Endothelial cell of umbilical vein (primary cell): ENCODE measurements around the gene OTUD6A. TPM values are rescaled to one million over a fixed set of nuclear protein-coding genes. Genes with fewer than 3 reads are reported as not detected.

Experiments
- BruUV-seq: library from RNA; stranded (reverse); fragments of 400-500 nt; replicated peaks from 2 replicates; lab custom pipeline; 2021; lab: Mats Ljungman, UMichigan
- CTCF ChIA-PET: fragments of 300-600, 350-600 bp; sonication (Branson Sonifier 250); formaldehyde crosslinking; loops from one replicate; lab custom pipeline; 2021; ENCODE audit warnings: antibody characterized with exemption, inconsistent platforms; lab: Charles Lee
- POLR2A ChIA-PET: fragments of 300-600, 350-600 bp; sonication (Branson Sonifier 250); formaldehyde crosslinking; loops from one replicate; lab custom pipeline; 2021; ENCODE audit warnings: antibody characterized with exemption, inconsistent platforms; lab: Charles Lee
- DNase-seq: peaks from one replicate; pipeline ENCODE4 v3.0.0-alpha.2; 2011; ENCODE audit warnings: low read depth, low spot score
- FAIRE-seq: peaks from 2 replicates; lab custom pipeline; 2011; peaks lifted over from hg19 to GRCh38; lab: Jason Lieb, UNC
- H2AFZ ChIP-seq: 2 replicates; pipeline ENCODE4 v1.6.0; 2012; ENCODE audit warnings: low read depth, low read length, control low read depth, inconsistent platforms
- H3K27ac ChIP-seq: 2 replicates; pipeline ENCODE4 v1.5.1; 2011; ENCODE audit warnings: low read depth, mild to moderate bottlenecking, control low read depth, low read length, moderate library complexity; ENCODE audit not compliant: insufficient read depth
- H3K27me3 ChIP-seq, 2 experiments: 2 replicates each; pipeline versions ENCODE4 v1.6.0 to v1.6.1; 2011; ENCODE audit warnings: low read length in 2 of 2, mixed read lengths in 1 of 2; ENCODE audit not compliant: control insufficient read depth in 2 of 2, insufficient read depth in 2 of 2
- H3K36me3 ChIP-seq, 2 experiments: 2 replicates in 1 of 2; 3 replicates in 1 of 2; pipeline ENCODE4 v1.5.1; 2011; ENCODE audit warnings: low read length in 2 of 2, mild to moderate bottlenecking in 1 of 2, moderate library complexity in 1 of 2; ENCODE audit not compliant: control insufficient read depth in 2 of 2, insufficient read depth in 2 of 2; ENCODE audit errors: extremely low read depth in 1 of 2
- H3K4me1 ChIP-seq: 3 replicates; pipeline ENCODE4 v1.5.1; 2011; ENCODE audit warnings: mild to moderate bottlenecking, low read length; ENCODE audit not compliant: control insufficient read depth, insufficient read depth; ENCODE audit errors: extremely low read depth
- H3K4me2 ChIP-seq: 2 replicates; pipeline ENCODE4 v1.6.1; 2011; ENCODE audit warnings: low read length, control low read depth, mixed read lengths; ENCODE audit not compliant: insufficient read depth
- H3K4me3 ChIP-seq, 3 experiments: fragments of 200-600 bp in 1 of 3; sonication (generic), shearing (Covaris generic) in 1 of 3; replicated peaks in 1 of 3; 2 replicates each; pipeline ENCODE4 v1.5.1; 2011 to 2016; ENCODE audit warnings: control low read depth in 3 of 3, low read length in 3 of 3, mild to moderate bottlenecking in 2 of 3, inconsistent platforms in 1 of 3, low read depth in 1 of 3, moderate library complexity in 1 of 3; ENCODE audit not compliant: insufficient read depth in 1 of 3
- H3K79me2 ChIP-seq: 2 replicates; pipeline ENCODE4 v1.6.0; 2012; ENCODE audit warnings: low read length, inconsistent platforms; ENCODE audit not compliant: control insufficient read depth, insufficient read depth
- H3K9ac ChIP-seq: replicated peaks from 2 replicates; pipeline ENCODE3; 2011; ENCODE audit warnings: low read length, control low read depth; ENCODE audit not compliant: insufficient read depth; ENCODE audit errors: extremely low read depth
- H3K9me1 ChIP-seq: replicated peaks from 3 replicates; pipeline ENCODE4 v1.6.0; 2011; ENCODE audit warnings: mild to moderate bottlenecking, low read length; ENCODE audit not compliant: control insufficient read depth, insufficient read depth; ENCODE audit errors: extremely low read depth
- H3K9me3 ChIP-seq: replicated peaks from 2 replicates; pipeline ENCODE4 v1.5.1; 2012; ENCODE audit warnings: low read length, inconsistent platforms; ENCODE audit not compliant: control insufficient read depth, insufficient read depth
- H4K20me1 ChIP-seq: replicated peaks from 2 replicates; pipeline ENCODE3; 2011; ENCODE audit warnings: mild to moderate bottlenecking, low read length; ENCODE audit not compliant: control insufficient read depth, insufficient read depth; ENCODE audit errors: extremely low read depth
- GATA2 ChIP-seq: IDR thresholded peaks from 2 replicates; pipeline ENCODE4 v1.7.0; 2011; ENCODE audit warnings: low read depth, mild to moderate bottlenecking, moderate library complexity, mixed read lengths, low read length; ENCODE audit not compliant: insufficient read length, insufficient read depth
- JUN ChIP-seq: IDR thresholded peaks from 2 replicates; pipeline ENCODE4 v1.6.1; 2011; ENCODE audit warnings: borderline replicate concordance, low read depth; ENCODE audit not compliant: insufficient read length, insufficient read depth
- MYC ChIP-seq: IDR thresholded peaks from one replicate; pipeline ENCODE4 v1.6.1; 2011; ENCODE audit warnings: mild to moderate bottlenecking, low read depth, low read length
- POLR2A ChIP-seq: IDR thresholded peaks from 2 replicates; pipeline ENCODE4 v1.6.1; 2012; ENCODE audit warnings: low read depth, mild to moderate bottlenecking, control low read depth, low read length
- dilution Hi-C: fragments of 300-500 bp; cut with MboI; formaldehyde crosslinking; loops from one replicate; pipeline ENCODE4 v1.15.0; 2019; ENCODE audit warnings: low sequenced_read_pairs; ENCODE audit not compliant: extremely low pct_ligation_motif_present
- intact Hi-C: fragments of 100-400 bp; cut with micrococcal nuclease; formaldehyde crosslinking; loops from one replicate; pipeline ENCODE4 v1.10.0; 2022
- polyA plus RNA-seq, 4 experiments: library from polyadenylated mRNA; depleted of rRNA in 3 of 4; stranded (reverse) in 3 of 4; unstranded in 1 of 4; fragments of >200 nt; gene quantifications; 2 replicates each; pipeline versions ENCODE4 v1.2.1 to v1.2.3, GENCODE V29; 2011 to 2012; ENCODE audit warnings: missing spikeins in 1 of 4
- total RNA-seq: library from RNA; stranded (reverse); gene quantifications from 2 replicates; pipeline ENCODE4 v1.2.3, GENCODE V29; 2021

OTUD6A gene
- total and polyA plus RNA-seq, 2 donors (not counting 3 experiments of a cell fraction or from before 2014, with no cell fraction given): not detected

- BruUV-seq: no TSS peak
- no peaks in the 10 kb centered on the region for H3K36me3 ChIP-seq
- DNase-seq (peak; percentile 75), FAIRE-seq (peak; percentile 98)
- H3K4me3 ChIP-seq: no peak overlapping the region
- H4K20me1 ChIP-seq: no peaks in the 10 kb centered on the region
- no peak overlapping the region for H3K27ac ChIP-seq
- H3K9me3 ChIP-seq: no peaks in the 10 kb centered on the region
- no peak overlapping the region for H3K4me2 ChIP-seq
- intact Hi-C loops (loop anchor here (2.0 kb wide), 1 partner anchor 41 kb away; no protein-coding TSS in a partner anchor), dilution Hi-C loops (no loop called here)
- H3K9me1 ChIP-seq: no peaks in the 10 kb centered on the region
- POLR2A ChIA-PET: no interaction called here
- peak; percentile 70 for TF ChIP-seq GATA2
- TF ChIP-seq MYC: no peak
- H3K27me3 ChIP-seq: no peaks in the 10 kb centered on the region
- CTCF ChIA-PET: interaction anchor here (1.0 to 1.6 kb wide), 9 partner anchors 8 to 664 kb away, joined by 4 to 12 read pairs (median 5); partner anchors contain the start of gene IGBP1
- peak overlapping the region; percentile 75 for H2AFZ ChIP-seq
- H3K4me1 ChIP-seq: peaks cover 29% of the 10 kb centered on the region
- peak overlapping the region; percentile 9 for H3K9ac ChIP-seq
- H3K79me2 ChIP-seq: no peaks in the 10 kb centered on the region
Measured at GRCh38 chrX:70087857-70088630, 25.8 kb downstream of the OTUD6A start.

GRCh38 chrX:70088751-70089150, 26.5 kb downstream of the OTUD6A start:
- no peak overlapping the region for H3K27ac ChIP-seq
- H3K4me3 ChIP-seq: no peak overlapping the region
- H3K27me3 ChIP-seq: no peaks in the 10 kb centered on the region
- FAIRE-seq: no peak
- H3K9me3 ChIP-seq: no peaks in the 10 kb centered on the region
- no peak overlapping the region for H2AFZ ChIP-seq
- ChIA-PET POLR2A (no interaction called here), CTCF (interaction anchor here (1.2 to 1.6 kb wide), 3 partner anchors 7 to 550 kb away, joined by 4 to 7 read pairs (median 4); no protein-coding TSS in a partner anchor)
- H3K9ac ChIP-seq: no peak overlapping the region
- no peak for DNase-seq
- no peaks in the 10 kb centered on the region for H4K20me1 ChIP-seq
- no TSS peak for BruUV-seq
- H3K9me1 ChIP-seq: no peaks in the 10 kb centered on the region
- peaks cover 29% of the 10 kb centered on the region for H3K4me1 ChIP-seq
- dilution Hi-C loops (no loop called here), intact Hi-C loops (loop anchor here (2.0 kb wide), 1 partner anchor 42 kb away; no protein-coding TSS in a partner anchor)
- no peak overlapping the region for H3K4me2 ChIP-seq
- no peak for TF ChIP-seq JUN
- no peak for TF ChIP-seq POLR2A
- no peaks in the 10 kb centered on the region for H3K36me3 ChIP-seq
- H3K79me2 ChIP-seq: no peaks in the 10 kb centered on the region
